ENCODE data around the gene CSF1.

- TF ChIP-seq CTCF (IDR thresholded peaks at IDR 0.05), result peak in 5 of 6 experiments; percentile 28 to 50 (median 31)
- TF ChIP-seq POLR2A (IDR thresholded peaks at IDR 0.05), result no peak
Observed at GRCh38 chr1:109923131-109923945, 12.7 kb downstream of the CSF1 start.
